ENCODE results near the gene FAM9B. TPM values are rescaled to one million over a fixed set of nuclear protein-coding genes. Genes with fewer than 3 reads are reported as not detected.
"Not testable (repeated sequence)": the region's sequence is repeated elsewhere in the genome, so short reads cannot be mapped to it uniquely, and the experiment has no call there.

Gene FAM9B
- 0.25 TPM for polyA plus RNA-seq (ENCODE audit: insufficient read length)
- long read RNA-seq, donor 1 = 0 reads
- long read RNA-seq, donor 2 = 0 reads
- long read RNA-seq, donor 3 = 0 reads
- long read RNA-seq, donor 4 = 0 reads
- long read RNA-seq, donor 5 = 0 reads
- long read RNA-seq, donor 6 = 0 reads
- long read RNA-seq, donor 7 = 0 reads
- long read RNA-seq, donor 8 = 0 reads

GRCh38 chrX:9033989-9034388, at the start of gene FAM9B:
TSS of gene FAM9B (minus strand) at chrX:9034127. CDS start at chrX:9032986, 1,141 bp downstream.
- DNase-seq = no peak

GRCh38 chrX:9081271-9081670, 47.3 kb upstream of the FAM9B start:
- DNase-seq = no peak

- DNase-seq = no peak
These were observed 40.4 kb upstream of the FAM9B start for GRCh38 chrX:9074326-9074725.

- DNase-seq = no peak
These were observed 38.4 kb upstream of the FAM9B start for GRCh38 chrX:9072281-9072680.

- no peak for DNase-seq
These were observed 37.2 kb upstream of the FAM9B start for GRCh38 chrX:9071031-9071650.

GRCh38 chrX:9069573-9069972, 35.6 kb upstream of the FAM9B start:
- DNase-seq = no peak

GRCh38 chrX:9064694-9065093, 30.8 kb upstream of the FAM9B start:
- no peak for DNase-seq

GRCh38 chrX:9062641-9063040, 28.7 kb upstream of the FAM9B start:
- DNase-seq = no peak

- no peak for DNase-seq
These were observed 21.4 kb upstream of the FAM9B start for GRCh38 chrX:9055354-9055753.

GRCh38 chrX:9052081-9052480, 18.2 kb upstream of the FAM9B start:
- no peak for DNase-seq

- DNase-seq = no peak
These were observed 16.4 kb upstream of the FAM9B start for GRCh38 chrX:9050331-9050730.

- DNase-seq = no peak
These were observed 14.9 kb upstream of the FAM9B start for GRCh38 chrX:9048801-9049200.

- DNase-seq = no peak
These were observed 4.3 kb upstream of the FAM9B start for GRCh38 chrX:9038244-9038643.

GRCh38 chrX:9037296-9037695, 3.4 kb upstream of the FAM9B start:
- DNase-seq = no peak

- no peak for DNase-seq
These were observed 341 bp downstream of the FAM9B start for GRCh38 chrX:9033586-9033985.

GRCh38 chrX:9033179-9033578, 748 bp downstream of the FAM9B start:
- no peak for DNase-seq

GRCh38 chrX:9023293-9023692, 10.6 kb downstream of the FAM9B start:
- no peak for DNase-seq

GRCh38 chrX:9019151-9019550, 14.8 kb downstream of the FAM9B start:
- DNase-seq = no peak

GRCh38 chrX:9018332-9018731, 15.6 kb downstream of the FAM9B start:
- DNase-seq = not testable (repeated sequence)

GRCh38 chrX:9003041-9003440, 30.9 kb downstream of the FAM9B start:
- no peak for DNase-seq

GRCh38 chrX:8988446-8988845, 45.5 kb downstream of the FAM9B start:
- DNase-seq = no peak

GRCh38 chrX:8987672-8988250, 46.2 kb downstream of the FAM9B start:
- DNase-seq = no peak

- no peak for DNase-seq
These were observed 49.7 kb downstream of the FAM9B start for GRCh38 chrX:8984231-8984630.

- no peak for DNase-seq
These were observed 52.2 kb downstream of the FAM9B start for GRCh38 chrX:8981723-8982122.
